NCI-H524 treated with DMSO at 0.1 percent for 48 hours (cell line): ENCODE results near the gene CDH24.

Experiments used
- DNase-seq: peaks from one replicate; lab custom pipeline; 2025; lab: John Stamatoyannopoulos, UW

Gene CDH24, protein sequence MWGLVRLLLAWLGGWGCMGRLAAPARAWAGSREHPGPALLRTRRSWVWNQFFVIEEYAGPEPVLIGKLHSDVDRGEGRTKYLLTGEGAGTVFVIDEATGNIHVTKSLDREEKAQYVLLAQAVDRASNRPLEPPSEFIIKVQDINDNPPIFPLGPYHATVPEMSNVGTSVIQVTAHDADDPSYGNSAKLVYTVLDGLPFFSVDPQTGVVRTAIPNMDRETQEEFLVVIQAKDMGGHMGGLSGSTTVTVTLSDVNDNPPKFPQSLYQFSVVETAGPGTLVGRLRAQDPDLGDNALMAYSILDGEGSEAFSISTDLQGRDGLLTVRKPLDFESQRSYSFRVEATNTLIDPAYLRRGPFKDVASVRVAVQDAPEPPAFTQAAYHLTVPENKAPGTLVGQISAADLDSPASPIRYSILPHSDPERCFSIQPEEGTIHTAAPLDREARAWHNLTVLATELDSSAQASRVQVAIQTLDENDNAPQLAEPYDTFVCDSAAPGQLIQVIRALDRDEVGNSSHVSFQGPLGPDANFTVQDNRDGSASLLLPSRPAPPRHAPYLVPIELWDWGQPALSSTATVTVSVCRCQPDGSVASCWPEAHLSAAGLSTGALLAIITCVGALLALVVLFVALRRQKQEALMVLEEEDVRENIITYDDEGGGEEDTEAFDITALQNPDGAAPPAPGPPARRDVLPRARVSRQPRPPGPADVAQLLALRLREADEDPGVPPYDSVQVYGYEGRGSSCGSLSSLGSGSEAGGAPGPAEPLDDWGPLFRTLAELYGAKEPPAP

DNA sequence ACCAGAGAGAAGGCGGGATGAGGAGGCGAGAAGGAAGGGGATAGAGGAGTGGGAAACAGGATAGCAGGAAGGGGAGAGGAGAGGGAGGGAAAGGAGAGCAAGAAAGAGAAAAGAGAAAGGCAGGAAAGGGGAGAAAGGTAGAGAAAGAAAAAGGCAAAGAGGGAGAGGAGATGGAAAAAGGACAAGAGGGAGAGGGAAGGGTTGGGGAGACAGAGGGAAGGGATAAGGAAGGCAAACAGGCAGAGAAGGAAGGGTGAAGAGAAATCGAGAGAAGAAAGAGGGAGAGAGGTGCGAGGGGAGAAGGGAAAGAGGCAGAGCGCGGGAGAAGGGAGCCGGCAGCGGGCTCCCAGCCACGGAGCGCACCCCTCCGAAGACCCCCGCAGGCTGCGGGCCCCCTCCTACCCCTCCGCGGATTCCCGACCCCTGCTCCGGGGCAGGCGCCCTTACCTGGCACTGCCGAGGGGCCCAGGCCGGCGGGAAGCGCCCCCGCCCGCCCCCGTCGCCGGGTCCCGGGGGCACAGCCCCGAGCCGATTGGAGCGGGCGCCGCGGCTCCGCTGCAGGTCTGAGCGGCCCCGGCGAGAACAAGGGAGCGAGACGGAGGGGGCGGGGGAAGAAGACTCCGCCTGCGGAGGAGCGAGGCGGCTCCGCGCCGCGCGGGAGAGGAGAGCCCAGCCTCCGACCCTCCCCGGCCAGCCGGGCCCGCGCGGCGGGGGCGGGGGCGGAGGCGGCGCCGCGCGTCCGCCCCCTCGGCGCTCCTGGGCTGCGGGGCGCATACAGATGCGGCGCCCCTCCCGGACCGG lies at the start of gene CDH24:
TSS of gene CDH24 (minus strand) at position 565 of the 801 bp plus-strand sequence. CDS start 1,787 bp downstream, outside the sequence.
- DNase-seq = no peak

DNA sequence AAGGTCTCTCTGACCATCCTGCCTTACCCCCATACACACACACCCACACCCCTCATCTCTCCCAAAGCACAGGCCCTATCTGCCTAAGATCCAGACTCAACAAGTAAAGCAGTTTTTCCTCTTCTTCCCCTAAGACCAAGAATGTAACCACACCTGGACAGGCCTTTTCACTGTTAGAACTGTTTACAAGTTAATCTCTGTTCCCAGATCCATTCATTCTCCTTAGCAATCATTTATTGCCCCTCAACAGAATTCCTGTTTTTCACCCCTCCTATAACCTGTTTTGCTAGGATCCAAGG lies 49.4 kb upstream of the CDH24 start:
- DNase-seq = no peak

DNA sequence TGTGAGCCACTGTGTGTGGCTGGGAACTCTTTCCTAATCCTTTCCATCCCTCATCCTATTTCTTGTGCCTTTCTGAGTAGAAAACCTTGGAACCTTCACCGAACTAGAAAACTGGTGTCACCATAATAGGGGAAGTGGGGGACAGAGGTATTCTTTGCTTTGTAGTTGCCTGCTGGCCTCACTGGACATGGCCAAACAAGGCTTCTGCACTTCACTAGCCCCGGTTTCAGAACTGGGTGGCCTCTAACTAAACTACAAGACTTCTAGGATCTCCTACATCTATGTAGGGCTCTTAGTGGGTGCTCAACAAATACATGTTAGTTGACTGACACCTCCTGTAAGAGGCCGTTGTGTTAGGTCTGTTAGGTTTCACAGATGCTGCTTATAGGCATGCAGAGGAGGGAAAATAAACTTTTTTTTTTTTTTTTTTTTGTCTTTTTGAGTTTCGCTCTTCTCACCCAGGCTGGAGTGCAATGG lies 48.1 kb upstream of the CDH24 start:
- no peak for DNase-seq

DNA sequence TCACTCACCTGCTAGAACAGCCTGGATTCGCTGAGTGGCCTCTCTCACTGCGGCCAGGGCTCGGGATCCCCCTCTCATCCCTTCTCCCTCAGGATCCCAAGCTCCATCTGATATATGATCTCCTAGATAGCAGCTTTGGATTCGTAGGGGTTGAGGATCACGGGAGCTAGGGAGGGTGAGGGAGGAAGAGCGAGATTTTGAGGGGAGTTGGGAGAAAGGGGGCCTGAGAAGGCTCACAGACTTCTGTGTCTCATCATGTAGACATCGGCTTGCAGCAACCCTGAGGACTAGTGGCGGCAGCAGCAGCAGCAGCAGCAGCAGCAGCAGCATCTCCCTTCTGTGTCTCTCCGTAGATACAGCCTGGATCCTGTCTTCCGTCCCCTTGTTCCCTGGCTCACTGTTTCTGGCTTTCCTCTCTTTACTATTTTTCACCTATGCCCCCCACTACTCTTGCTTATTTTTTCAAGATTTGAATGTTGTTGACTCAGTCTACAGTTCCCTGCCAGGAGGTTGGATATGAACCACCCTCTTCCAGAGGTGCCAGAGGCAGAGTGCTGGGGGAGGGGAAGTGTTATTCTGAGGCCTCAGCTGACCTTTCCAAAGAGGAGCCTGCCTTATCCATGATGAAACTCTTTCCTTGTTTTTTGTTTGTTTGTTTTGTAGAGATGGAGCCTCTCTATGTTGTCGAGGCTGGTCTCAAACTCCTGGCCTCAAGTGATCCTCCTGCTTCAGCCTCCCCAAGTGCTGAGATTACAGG lies 47.4 kb upstream of the CDH24 start, which contains the start of gene CIROP:
TSS of gene CIROP (minus strand) at position 399 of the 757 bp plus-strand sequence. CDS start at position 330, 69 bp downstream.
- no peak for DNase-seq

DNA sequence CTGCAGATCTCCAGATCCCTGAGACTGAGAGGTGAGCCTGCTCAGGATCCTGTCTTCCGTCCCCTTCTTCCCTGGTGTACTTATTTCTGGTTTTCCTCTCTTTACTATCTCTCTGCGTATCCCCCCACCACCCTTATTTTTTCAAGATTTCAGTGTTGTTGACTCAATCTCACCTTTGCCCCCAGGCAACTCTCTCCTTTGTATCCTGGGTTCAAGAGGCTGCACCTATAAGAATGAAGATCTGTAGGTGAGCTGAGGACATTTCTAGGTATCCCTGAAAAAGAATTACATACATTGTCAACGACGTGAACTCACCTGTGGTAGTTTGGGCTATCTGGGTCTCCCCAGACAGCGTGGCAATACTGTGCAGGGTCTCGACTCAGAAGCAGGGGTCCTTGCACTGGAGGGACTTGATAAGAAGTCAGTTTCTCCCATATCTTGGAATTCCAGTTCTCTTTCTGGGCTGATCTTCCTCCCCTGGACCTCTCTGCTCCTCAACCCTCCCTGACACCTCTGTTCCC lies 46.8 kb upstream of the CDH24 start:
- DNase-seq = no peak

DNA sequence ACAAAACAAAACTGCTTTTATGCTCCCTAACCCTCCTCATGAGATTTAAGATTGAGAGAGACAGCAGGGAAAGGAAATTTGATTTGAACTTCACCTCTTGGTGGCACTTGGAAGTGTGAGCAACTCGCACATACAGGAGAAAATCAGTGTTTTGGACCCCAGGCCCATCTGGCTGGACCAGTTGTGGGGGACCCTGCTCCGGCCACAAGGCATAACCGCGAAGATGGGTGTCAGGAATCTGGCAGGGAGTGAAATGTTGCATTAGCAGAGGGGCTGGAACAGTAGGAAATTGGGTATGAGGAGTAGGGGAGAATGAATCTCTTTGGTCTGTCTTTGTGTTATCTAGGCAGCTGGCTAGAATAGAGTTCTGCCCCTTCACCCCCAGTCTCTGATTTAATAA lies 46.3 kb upstream of the CDH24 start:
- no peak for DNase-seq

DNA sequence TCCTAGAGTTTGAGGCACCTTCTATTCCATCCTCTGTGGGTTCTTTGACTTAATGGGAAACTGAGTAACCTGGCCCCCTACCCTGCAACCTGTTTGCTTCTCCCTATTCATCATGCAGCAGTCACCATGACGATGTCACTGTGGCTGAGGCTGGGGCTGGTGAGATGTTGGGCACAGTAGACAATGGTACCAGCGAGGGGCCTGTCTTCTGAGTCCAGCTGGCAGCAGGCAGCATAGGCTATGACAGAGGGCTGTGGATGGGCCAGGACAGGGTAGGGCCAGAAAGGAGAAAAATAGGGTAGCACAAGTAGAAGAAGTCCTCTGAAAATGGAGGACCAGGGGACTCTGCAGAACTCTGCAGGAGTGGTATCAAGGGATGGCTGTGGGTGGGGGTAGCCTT lies 45.5 kb upstream of the CDH24 start:
- no peak for DNase-seq

DNA sequence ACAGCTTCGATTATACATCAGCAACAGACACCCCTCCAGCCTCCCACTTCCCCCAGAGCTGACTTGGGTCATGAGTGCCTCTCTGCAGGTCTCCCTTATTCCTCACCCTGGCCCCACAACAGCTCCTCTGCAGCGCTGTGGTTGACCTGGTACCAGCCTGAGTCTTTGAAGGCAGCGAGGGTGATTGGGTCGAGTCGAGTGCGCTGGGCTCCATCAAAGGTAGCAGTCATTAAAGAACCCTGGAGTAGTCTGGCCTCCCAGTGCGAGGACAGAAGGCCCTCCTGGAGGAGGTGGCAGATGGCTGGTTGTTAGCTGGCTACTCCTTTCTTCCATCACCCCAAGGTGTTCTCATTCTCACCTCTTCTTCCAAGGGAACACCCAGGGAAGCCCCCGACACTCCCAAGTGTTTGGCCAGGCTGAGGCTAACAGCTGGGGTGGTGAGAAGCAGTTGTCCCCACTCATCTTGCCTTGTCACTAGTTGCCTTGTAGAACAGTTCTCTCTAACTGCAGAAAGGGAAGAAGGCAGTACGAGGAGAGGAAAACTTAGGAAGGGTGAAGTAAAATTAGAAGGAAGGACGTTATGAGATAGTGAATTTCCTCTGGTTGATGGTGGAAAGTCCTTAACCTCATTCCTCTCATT lies 44.8 kb upstream of the CDH24 start:
- DNase-seq = no peak

DNA sequence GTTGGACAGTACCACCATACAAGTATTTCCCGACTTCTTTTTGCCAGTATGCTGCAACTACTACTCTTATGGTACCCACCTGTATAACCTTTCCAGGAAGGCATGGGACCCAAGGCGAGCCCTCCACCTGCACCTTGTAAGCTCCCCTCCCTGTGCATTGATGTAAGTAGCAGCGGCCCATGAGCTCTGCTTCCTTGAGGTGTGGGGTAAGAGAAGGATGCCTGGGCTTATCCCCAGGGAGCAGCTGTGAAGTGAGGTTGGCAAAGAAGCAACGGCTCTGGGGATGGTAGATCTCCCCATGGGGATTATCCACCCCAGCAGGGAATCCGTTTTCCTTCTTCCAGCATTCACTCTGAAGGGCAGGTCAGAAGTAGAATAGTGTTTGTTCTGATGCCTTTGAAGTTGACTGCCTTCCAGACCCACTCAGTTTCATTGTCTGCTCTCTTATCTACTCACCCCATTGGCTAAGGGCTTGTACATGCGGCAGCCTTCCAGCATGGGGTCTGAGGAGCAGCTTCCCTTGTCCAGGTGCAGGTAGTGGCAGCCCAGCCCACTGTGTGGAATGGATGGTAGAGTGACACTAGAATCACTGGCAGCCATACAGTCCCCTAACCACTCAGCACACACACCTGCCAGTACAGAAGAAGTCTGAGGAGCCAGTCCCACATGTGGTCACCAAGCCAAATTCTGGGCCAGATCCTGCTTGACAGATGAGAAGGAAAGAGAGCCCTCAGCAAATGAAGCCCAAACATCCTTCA lies 44.1 kb upstream of the CDH24 start:
- DNase-seq = no peak

DNA sequence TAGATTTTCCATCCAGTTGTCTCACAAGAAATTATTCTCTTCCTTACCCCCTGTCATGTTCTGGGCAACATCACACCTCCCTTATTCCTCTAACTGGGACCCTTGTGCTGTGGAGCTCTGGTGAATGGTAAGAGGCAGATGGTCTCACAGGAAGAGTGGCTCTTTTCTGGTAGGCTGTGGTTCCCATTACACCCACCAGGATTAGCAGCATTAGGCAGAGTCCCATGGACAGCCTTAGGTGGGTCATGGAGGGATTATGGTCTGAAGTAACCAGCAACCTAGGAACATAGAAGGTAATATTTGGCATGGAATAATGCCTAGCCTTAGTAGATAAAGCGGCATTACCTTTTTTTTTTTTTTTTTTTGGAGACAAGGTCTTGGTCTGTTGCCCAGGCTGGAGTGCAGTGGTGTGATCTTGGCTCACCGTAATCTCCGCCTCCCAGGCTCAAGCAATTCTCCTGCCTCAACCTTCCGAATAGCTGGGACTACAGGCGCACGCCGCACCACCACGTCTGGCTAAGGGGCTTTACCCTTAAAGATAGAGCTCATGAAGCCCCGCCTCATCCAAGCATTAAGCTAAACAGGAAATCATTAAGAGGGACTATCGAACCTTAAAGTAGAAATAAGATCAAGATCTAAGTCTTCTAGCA lies 42.0 kb upstream of the CDH24 start:
- DNase-seq = no peak

DNA sequence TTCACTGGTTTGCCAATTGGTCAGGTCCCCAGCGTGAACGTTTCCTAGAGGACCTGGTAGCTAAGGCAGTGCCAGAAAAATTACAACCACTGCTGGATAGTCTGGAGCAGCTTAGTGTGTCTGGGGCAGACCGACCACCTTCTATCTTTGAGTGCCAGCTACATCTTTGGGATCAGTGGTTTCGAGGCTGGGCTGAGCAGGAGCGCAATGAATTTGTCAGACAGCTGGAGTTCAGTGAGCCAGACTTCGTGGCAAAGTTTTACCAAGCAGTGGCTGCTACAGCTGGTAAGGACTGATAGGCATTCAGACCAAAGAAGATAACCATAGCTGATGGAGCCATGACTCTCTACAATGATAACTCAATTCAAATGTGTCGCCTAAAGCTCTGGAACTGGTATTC lies 40.5 kb upstream of the CDH24 start:
- DNase-seq = no peak

DNA sequence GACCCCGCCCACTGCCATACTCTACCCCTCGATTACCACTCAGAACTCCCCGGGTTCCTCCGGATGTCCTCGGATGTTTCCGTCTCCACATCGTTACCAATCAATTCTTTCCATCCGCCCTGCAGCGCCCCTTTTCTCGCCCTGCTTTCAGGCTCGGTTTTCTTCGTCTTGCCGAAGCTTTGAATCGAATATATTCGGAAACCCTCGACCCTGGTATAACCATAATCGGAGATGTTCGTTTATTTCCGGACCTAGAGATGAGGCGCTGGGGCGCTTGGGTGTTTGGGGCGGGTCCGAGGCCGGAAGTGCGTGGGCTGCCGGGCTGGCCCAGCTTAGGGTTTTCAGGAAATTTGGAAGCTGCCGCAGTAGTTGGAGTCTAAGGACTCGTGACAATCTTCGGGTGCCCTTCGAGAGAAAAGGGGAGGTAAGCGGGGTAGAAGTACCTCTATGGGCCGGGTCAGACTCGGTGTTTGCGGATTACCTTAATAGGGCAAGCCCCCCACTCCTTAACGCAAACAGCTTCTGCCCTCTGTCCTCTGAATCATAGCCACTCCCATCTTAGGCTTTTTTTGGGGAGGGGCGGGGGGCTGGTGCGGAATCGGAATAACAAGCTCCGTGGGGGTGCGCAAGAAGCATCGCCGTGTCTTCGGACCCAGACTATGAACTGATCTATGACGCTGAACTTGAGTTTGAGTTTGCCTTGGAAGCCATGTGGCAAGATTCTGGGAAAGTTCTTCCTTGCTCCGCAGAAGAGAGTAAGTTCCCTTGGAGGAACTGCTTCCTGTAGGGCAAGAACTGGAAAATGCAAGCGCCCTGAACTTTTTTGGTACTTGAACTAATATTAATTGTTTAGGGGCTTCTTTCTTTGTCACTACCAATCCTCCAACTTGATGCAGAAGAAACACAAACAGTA lies 38.1 kb upstream of the CDH24 start, which contains the start of gene C14orf119:
TSS of gene C14orf119 (plus strand) at position 310 of the 913 bp plus-strand sequence. CDS start 2,154 bp downstream, outside the sequence.
- no peak for DNase-seq

DNA sequence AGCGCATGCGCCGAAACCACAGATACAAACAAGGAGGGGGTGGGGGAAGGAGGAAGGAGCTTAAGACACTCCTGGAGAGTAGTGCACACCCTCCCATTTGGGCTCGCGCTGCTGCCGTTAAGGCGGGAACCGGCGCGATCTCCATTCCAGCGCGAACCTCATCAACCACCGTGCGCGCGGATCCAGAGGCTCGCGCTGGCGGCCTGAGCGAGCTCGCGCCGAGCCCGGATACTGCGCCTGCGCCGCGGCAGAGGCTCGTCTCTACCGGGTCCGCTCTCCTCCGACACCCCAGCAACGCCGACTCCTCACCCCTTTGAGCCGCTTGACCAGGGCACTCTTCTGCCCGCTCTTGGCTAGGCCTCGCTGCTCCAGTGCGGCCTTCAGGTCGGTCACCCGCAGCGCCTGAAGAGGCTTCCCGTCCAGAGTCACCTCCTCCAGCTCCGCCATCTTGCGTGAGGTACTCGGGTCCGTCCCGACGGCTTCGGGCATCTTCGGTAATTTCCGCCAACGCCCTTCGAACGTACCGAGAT lies 37.4 kb upstream of the CDH24 start, which contains the start of gene ACIN1:
TSS of gene ACIN1 (minus strand) at position 471 of the 530 bp plus-strand sequence. CDS start at position 447, 24 bp downstream.
- DNase-seq = no peak

DNA sequence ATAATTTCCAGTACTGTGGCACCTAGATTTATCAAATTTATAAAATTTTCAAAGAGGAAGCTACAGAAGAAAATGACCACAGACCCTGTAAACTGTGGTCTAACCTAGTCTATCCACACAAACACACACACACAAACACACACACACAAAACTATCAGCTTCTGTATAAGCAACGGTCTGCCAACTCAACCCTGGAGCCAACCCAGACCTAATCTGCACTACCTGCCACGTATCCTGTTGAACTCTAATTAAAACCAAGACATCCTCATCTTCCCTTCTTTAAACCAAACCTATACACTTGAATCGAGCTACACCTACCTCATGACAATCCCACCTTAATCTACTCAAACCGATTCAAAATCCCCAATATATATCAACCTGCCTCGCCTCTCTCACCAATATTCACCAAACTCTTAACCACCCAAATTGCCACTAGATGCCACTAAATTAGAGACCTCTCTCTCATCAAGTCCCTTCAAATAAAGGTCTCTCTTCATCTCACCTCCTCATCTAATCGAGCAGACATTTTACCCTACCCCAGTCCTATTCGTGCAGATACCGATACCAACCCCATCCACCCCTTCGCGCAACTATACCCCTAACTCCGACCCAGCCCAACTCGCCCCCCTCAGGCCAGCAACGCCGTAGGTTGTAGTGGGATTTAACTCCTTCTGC lies 36.8 kb upstream of the CDH24 start:
- DNase-seq = no peak

DNA sequence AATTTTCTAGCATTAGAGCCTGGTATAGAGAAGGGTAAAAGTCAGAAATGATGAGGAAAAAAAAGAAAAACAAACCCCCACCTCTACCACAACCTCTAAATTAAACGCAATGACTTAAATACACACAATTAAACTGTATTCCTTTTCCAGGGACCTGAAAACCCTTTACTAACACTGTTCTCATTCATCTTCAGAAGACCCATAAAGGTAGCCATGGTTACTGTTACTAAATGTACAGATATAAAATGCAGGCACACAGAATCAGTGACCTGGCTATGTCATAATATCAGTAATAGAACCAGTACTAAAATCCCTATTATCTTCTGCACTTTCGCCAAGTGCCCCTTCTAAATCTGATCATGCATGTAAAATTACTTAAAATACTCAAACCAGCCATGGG lies 36.2 kb upstream of the CDH24 start:
- no peak for DNase-seq

DNA sequence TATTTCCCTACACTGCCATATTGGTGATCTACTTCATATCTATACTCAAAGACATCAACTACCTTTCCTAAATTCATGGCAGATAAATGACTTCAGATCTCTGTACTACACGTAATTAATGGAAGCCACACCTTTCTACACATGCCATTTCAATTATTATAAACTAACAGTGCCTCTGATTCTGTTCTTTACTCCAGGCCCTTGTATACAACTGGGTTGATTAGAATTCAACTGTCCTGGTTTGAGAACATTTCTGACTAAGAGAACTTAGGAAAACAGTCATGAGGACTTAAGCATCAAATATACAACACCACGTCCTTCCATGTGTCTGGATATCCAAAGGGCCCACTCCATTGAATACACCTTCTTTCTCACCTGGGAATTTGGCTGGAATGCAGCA lies 35.8 kb upstream of the CDH24 start:
- DNase-seq = no peak
